IMR-90 (cell line): Measurements from ENCODE around the gene MICAL3. TPM values are rescaled to one million over a fixed set of nuclear protein-coding genes. Genes with fewer than 3 reads are reported as not detected.

Experiments
- ATAC-seq: fragments of 200-7000 bp; cut with Tn5 transposase; 2 replicates; pipeline ENCODE4 v1.9.1; 2020; ENCODE audit warnings: low read depth, mild to moderate bottlenecking, moderate library complexity
- BruUV-seq: library from RNA; stranded (reverse); fragments of 400-500 nt; replicated peaks from 2 replicates; lab custom pipeline; 2021; lab: Mats Ljungman, UMichigan
- CTCF ChIA-PET: fragments of 300-600 bp; formaldehyde crosslinking; extraction: SDS; loops from one replicate; lab custom pipeline; 2021; ENCODE audit warnings: antibody characterized with exemption; lab: Yijun Ruan, JAX
- POLR2A ChIA-PET: fragments of 300-600 bp; sonication (Branson Sonifier 250); formaldehyde crosslinking; loops from one replicate; lab custom pipeline; 2022; ENCODE audit warnings: antibody characterized with exemption; ENCODE audit not compliant: unreplicated experiment; lab: Charles Lee
- DNase-seq: peaks from one replicate; pipeline ENCODE4 v3.0.0; 2013
- H2AFZ ChIP-seq: replicated peaks from 2 replicates; pipeline ENCODE3; 2013; ENCODE audit warnings: low read length, mild to moderate bottlenecking; ENCODE audit not compliant: poor library complexity
- H2AK5ac ChIP-seq: 2 replicates; pipeline ENCODE4 v1.6.1; 2013; ENCODE audit warnings: low read depth, low read length, inconsistent platforms
- H2AK9ac ChIP-seq: replicated peaks from 2 replicates; pipeline ENCODE3; 2013; ENCODE audit warnings: mild to moderate bottlenecking, low read depth, low read length, moderate library complexity; ENCODE audit not compliant: poor library complexity
- H2BK120ac ChIP-seq: 2 replicates; pipeline ENCODE4 v1.6.1; 2013; ENCODE audit warnings: low read depth, low read length, inconsistent platforms
- H2BK15ac ChIP-seq: 3 replicates; pipeline ENCODE4 v1.6.1; 2013; ENCODE audit warnings: low read depth, low read length, inconsistent platforms
- H2BK20ac ChIP-seq: 2 replicates; pipeline ENCODE4 v1.6.1; 2013; ENCODE audit warnings: low read depth, mild to moderate bottlenecking, inconsistent platforms, low read length, moderate library complexity
- H2BK5ac ChIP-seq: 2 replicates; pipeline ENCODE4 v1.6.1; 2013; ENCODE audit warnings: mild to moderate bottlenecking, low read depth, low read length, inconsistent platforms; ENCODE audit not compliant: poor library complexity, severe bottlenecking
- H3K14ac ChIP-seq: replicated peaks from 2 replicates; pipeline ENCODE4 v1.6.1; 2013; ENCODE audit warnings: low read depth, low read length, inconsistent platforms
- H3K18ac ChIP-seq: 2 replicates; pipeline ENCODE4 v1.6.1; 2013; ENCODE audit warnings: low read depth, low read length, control low read depth
- H3K23ac ChIP-seq: 2 replicates; pipeline ENCODE4 v1.6.1; 2013; ENCODE audit warnings: low read depth, low read length, inconsistent platforms
- H3K27ac ChIP-seq: 2 replicates; pipeline ENCODE4 v1.5.1; 2013; ENCODE audit warnings: mild to moderate bottlenecking, control low read depth, low read length; ENCODE audit not compliant: insufficient read depth
- H3K27me3 ChIP-seq: 2 replicates; pipeline ENCODE4 v1.6.1; 2013; ENCODE audit warnings: low read length; ENCODE audit not compliant: control insufficient read depth, insufficient read depth
- H3K36me3 ChIP-seq: 2 replicates; pipeline ENCODE4 v1.6.1; 2013; ENCODE audit warnings: low read length, mixed read lengths; ENCODE audit not compliant: control insufficient read depth, insufficient read depth
- H3K4ac ChIP-seq: 2 replicates; pipeline ENCODE4 v1.6.1; 2013; ENCODE audit warnings: low read depth, low read length, inconsistent platforms
- H3K4me1 ChIP-seq: 2 replicates; pipeline ENCODE4 v1.6.1; 2013; ENCODE audit warnings: low read length, mixed read lengths; ENCODE audit not compliant: control insufficient read depth, insufficient read depth
- H3K4me2 ChIP-seq: 2 replicates; pipeline ENCODE4 v1.6.1; 2013; ENCODE audit warnings: low read depth, mild to moderate bottlenecking, control low read depth, low read length, moderate library complexity
- H3K4me3 ChIP-seq: 2 replicates; pipeline ENCODE4 v1.5.1; 2013; ENCODE audit warnings: low read depth, mild to moderate bottlenecking, control low read depth, low read length, moderate library complexity; ENCODE audit not compliant: insufficient read depth
- H3K56ac ChIP-seq: 2 replicates; pipeline ENCODE4 v1.6.1; 2013; ENCODE audit warnings: low read length, inconsistent platforms; ENCODE audit not compliant: insufficient read depth; ENCODE audit errors: extremely low read depth
- H3K79me1 ChIP-seq, 2 experiments: 2 replicates each; pipeline ENCODE4 v1.6.1; 2013; ENCODE audit warnings: low read length in 2 of 2, inconsistent platforms in 1 of 2, low read depth in 1 of 2
- H3K9ac ChIP-seq: 2 replicates; pipeline ENCODE4 v1.6.1; 2013; ENCODE audit warnings: low read depth, low read length, control low read depth
- H3K9me1 ChIP-seq: 2 replicates; pipeline ENCODE4 v1.6.1; 2013; ENCODE audit warnings: low read length, inconsistent platforms; ENCODE audit not compliant: insufficient read depth
- H3K9me3 ChIP-seq: 2 replicates; pipeline ENCODE4 v1.6.1; 2013; ENCODE audit warnings: low read length; ENCODE audit not compliant: control insufficient read depth, insufficient read depth
- H4K20me1 ChIP-seq: 2 replicates; pipeline ENCODE4 v1.6.1; 2013; ENCODE audit warnings: low read length, inconsistent platforms; ENCODE audit not compliant: insufficient read depth
- H4K5ac ChIP-seq: 2 replicates; pipeline ENCODE4 v1.6.1; 2013; ENCODE audit warnings: mild to moderate bottlenecking, low read depth, low read length, control low read depth
- H4K8ac ChIP-seq, 2 experiments: 2 replicates each; pipeline ENCODE4 v1.6.1; 2013; ENCODE audit warnings: low read depth in 2 of 2, low read length in 2 of 2, control low read depth in 1 of 2, inconsistent platforms in 1 of 2
- H4K91ac ChIP-seq: 2 replicates; pipeline ENCODE4 v1.6.1; 2013; ENCODE audit warnings: low read depth, low read length, inconsistent platforms; ENCODE audit not compliant: insufficient read depth
- BHLHE40 ChIP-seq: fragments of 150-350 bp; IDR thresholded peaks from 2 replicates; pipeline ENCODE4 v1.6.1; 2016; ENCODE audit warnings: mild to moderate bottlenecking, low read depth, low read length
- CEBPB ChIP-seq: IDR thresholded peaks from 2 replicates; pipeline ENCODE4 v1.6.1; 2012; ENCODE audit warnings: low read depth, low read length, improper control_type of control experiment
- CHD1 ChIP-seq: IDR thresholded peaks from 2 replicates; pipeline ENCODE4 v1.6.1; 2012; ENCODE audit warnings: low read depth, low read length, improper control_type of control experiment
- FOS ChIP-seq: fragments of 150-350 bp; IDR thresholded peaks from 2 replicates; pipeline ENCODE4 v1.6.1; 2016; ENCODE audit warnings: low read depth, low read length
- MAFK ChIP-seq: IDR thresholded peaks from 2 replicates; pipeline ENCODE4 v1.6.1; 2012; ENCODE audit warnings: low read depth, low read length, improper control_type of control experiment
- MAZ ChIP-seq: IDR thresholded peaks from 2 replicates; pipeline ENCODE4 v1.6.1; 2012; ENCODE audit warnings: low read depth, mild to moderate bottlenecking, low read length, improper control_type of control experiment, moderate library complexity, borderline replicate concordance
- MXI1 ChIP-seq: IDR thresholded peaks from 2 replicates; pipeline ENCODE4 v1.6.1; 2012; ENCODE audit warnings: low read depth, mild to moderate bottlenecking, low read length, moderate library complexity, borderline replicate concordance
- POLR2A ChIP-seq: IDR thresholded peaks from 2 replicates; pipeline ENCODE4 v1.6.1; 2012; ENCODE audit warnings: mild to moderate bottlenecking, low read depth, low read length
- RAD21 ChIP-seq: IDR thresholded peaks from 2 replicates; pipeline ENCODE4 v1.6.1; 2012; ENCODE audit warnings: low read length, improper control_type of control experiment
- RCOR1 ChIP-seq: IDR thresholded peaks from 2 replicates; pipeline ENCODE4 v1.6.1; 2012; ENCODE audit warnings: mild to moderate bottlenecking, low read length, improper control_type of control experiment; ENCODE audit not compliant: insufficient replicate concordance
- RFX5 ChIP-seq: IDR thresholded peaks from 2 replicates; pipeline ENCODE4 v1.8.0; 2012; ENCODE audit warnings: low read depth, mild to moderate bottlenecking, low read length, moderate library complexity
- SMC3 ChIP-seq: fragments of 150-350 bp; IDR thresholded peaks from 2 replicates; pipeline ENCODE4 v1.6.1; 2016; ENCODE audit warnings: low read depth, mild to moderate bottlenecking, antibody characterized with exemption, low read length, moderate library complexity
- WGBS, 2 experiments: methylation state at CpG; one replicate each; pipeline versions ENCODE4 v1.1.5 to v1.1.7; 2013; ENCODE audit warnings: missing lambda C conversion rate in 2 of 2; ENCODE audit not compliant: insufficient read length in 1 of 2; ENCODE audit errors: extremely low coverage in 2 of 2; 5-methylcytosine and 5-hydroxymethylcytosine counted together
- dilution Hi-C: fragments of 300-500 bp; cut with HindIII; formaldehyde crosslinking; loops from one replicate; pipeline ENCODE4 v1.14.3; 2018; ENCODE audit warnings: low sequenced_read_pairs; ENCODE audit not compliant: unreplicated experiment
- in situ Hi-C: fragments of 300-500 bp; cut with MboI; formaldehyde crosslinking; loops from 3 replicates; pipeline ENCODE4 v1.14.3; 2019; ENCODE audit warnings: low sequenced_read_pairs, inconsistent platforms, mixed read lengths
- intact Hi-C: fragments of 100-400 bp; cut with micrococcal nuclease; formaldehyde crosslinking; loops from 2 replicates; pipeline ENCODE4 v1.10.0; 2022
- polyA plus RNA-seq, 3 experiments: library from polyadenylated mRNA; depleted of rRNA; stranded (reverse); fragments of >200 nt; gene quantifications; 2 replicates each; pipeline ENCODE4 v1.2.3, GENCODE V29; 2012; ENCODE audit warnings: low replicate concordance in 1 of 3
- total RNA-seq: library from RNA; depleted of rRNA; stranded (reverse); fragments of >200 nt; gene quantifications from 2 replicates; pipeline ENCODE4 v1.2.3, GENCODE V29; 2012
- TF ChIP-seq, protein P1 (sequence below): fragments of 150-350 bp; IDR thresholded peaks from 2 replicates; pipeline ENCODE4 v1.6.1; 2016; ENCODE audit warnings: low read depth, mild to moderate bottlenecking, low read length, moderate library complexity, borderline replicate concordance
- TF ChIP-seq, protein P2 (sequence below): conservative IDR thresholded peaks from 2 replicates; pipeline ENCODE4 v1.5.1; 2012; ENCODE audit warnings: mild to moderate bottlenecking, low read depth, low read length, improper control_type of control experiment
- TF ChIP-seq, protein P3 (sequence below): fragments of 150-350 bp; IDR thresholded peaks from 2 replicates; pipeline ENCODE4 v1.6.1; 2017; ENCODE audit warnings: mild to moderate bottlenecking, antibody characterized with exemption, low read length, low read depth

MICAL3 gene
- total and polyA plus RNA-seq, 2 of the 4 experiments (the other 2 are of a cell fraction): 17.6 to 26.8 TPM

DNA sequence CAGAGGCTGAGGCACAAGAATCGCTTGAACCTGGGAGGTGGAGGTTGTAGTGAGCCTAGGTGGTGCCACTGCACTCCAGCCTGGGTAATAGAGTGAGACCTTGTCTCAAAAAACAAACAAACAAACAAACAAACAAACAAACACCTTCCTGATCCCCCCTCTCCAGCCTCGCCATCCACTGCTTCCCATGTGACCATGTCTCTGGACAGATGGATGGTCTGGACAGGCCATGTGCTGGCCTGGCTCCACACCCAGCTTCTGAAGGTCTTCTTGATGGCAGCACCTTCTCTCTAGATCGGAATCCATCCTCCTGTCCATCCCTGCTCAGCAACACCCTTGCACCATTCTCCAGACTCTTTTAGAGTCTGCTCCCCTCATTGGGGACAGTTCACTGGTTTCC lies 42.8 kb upstream of the MICAL3 start:
- H3K14ac ChIP-seq: 0 out of 2 replicates have a peak overlapping the region, but pooled peaks have one; percentile 7
- H2AK9ac ChIP-seq: peak overlapping the region; percentile 60
- no peak overlapping the region for H2AFZ ChIP-seq
- no CpG with 5 or more reads among the region's 3 CpGs for WGBS, 2 experiments
- ChIA-PET POLR2A (no interaction called here), CTCF (no interaction called here)
- H3K27ac ChIP-seq: no peak overlapping the region
- no peak overlapping the region for H3K4me2 ChIP-seq
- no peak for ATAC-seq
- BruUV-seq: no TSS peak
- no peak overlapping the region for H4K5ac ChIP-seq
- H3K27me3 ChIP-seq: no peaks in the 10 kb centered on the region
- H4K8ac ChIP-seq: peak overlapping the region in 1 of 2 experiments; percentile 94; a peak in 1 of 4 replicates
- peak overlapping the region; percentile 87; the same call in 1 of the 2 replicates for H4K91ac ChIP-seq
- no peaks in the 10 kb centered on the region for H4K20me1 ChIP-seq
- H3K79me1 ChIP-seq: no peaks in the 10 kb centered on the region
- 0 out of 2 replicates have a peak overlapping the region, but pooled peaks have one; percentile 43 for H3K23ac ChIP-seq
- no peak for DNase-seq
- H3K56ac ChIP-seq: no peak overlapping the region
- intact Hi-C loops: no loop called here
- peak overlapping the region; percentile 59 for H2AK5ac ChIP-seq
- in situ Hi-C loops: loop anchor here (5.0 to 25.0 kb wide), 3 partner anchors 75 to 505 kb away; partner anchors contain the start of gene SLC25A18
- H3K9me1 ChIP-seq: peaks cover 6% of the 10 kb centered on the region; the same call in 1 of the 2 replicates
- peak overlapping the region; percentile 17; the same call in 2 of the 3 replicates for H2BK15ac ChIP-seq
- peak overlapping the region; percentile 69 for H2BK120ac ChIP-seq
- H3K36me3 ChIP-seq: no peaks in the 10 kb centered on the region
- H3K4me3 ChIP-seq: no peak overlapping the region
- H3K18ac ChIP-seq: no peak overlapping the region
- TF ChIP-seq MXI1 (no peak), CEBPB (no peak), POLR2A (no peak), MAZ (no peak), BHLHE40 (no peak), RAD21 (no peak), SMC3 (no peak), RFX5 (no peak), MAFK (no peak), RCOR1 (no peak), CHD1 (no peak), FOS (no peak)
- TF ChIP-seq, protein P1, sequence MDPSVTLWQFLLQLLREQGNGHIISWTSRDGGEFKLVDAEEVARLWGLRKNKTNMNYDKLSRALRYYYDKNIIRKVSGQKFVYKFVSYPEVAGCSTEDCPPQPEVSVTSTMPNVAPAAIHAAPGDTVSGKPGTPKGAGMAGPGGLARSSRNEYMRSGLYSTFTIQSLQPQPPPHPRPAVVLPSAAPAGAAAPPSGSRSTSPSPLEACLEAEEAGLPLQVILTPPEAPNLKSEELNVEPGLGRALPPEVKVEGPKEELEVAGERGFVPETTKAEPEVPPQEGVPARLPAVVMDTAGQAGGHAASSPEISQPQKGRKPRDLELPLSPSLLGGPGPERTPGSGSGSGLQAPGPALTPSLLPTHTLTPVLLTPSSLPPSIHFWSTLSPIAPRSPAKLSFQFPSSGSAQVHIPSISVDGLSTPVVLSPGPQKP: no peak
- TF ChIP-seq, protein P2, sequence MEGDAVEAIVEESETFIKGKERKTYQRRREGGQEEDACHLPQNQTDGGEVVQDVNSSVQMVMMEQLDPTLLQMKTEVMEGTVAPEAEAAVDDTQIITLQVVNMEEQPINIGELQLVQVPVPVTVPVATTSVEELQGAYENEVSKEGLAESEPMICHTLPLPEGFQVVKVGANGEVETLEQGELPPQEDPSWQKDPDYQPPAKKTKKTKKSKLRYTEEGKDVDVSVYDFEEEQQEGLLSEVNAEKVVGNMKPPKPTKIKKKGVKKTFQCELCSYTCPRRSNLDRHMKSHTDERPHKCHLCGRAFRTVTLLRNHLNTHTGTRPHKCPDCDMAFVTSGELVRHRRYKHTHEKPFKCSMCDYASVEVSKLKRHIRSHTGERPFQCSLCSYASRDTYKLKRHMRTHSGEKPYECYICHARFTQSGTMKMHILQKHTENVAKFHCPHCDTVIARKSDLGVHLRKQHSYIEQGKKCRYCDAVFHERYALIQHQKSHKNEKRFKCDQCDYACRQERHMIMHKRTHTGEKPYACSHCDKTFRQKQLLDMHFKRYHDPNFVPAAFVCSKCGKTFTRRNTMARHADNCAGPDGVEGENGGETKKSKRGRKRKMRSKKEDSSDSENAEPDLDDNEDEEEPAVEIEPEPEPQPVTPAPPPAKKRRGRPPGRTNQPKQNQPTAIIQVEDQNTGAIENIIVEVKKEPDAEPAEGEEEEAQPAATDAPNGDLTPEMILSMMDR: no peak
- TF ChIP-seq, protein P3, sequence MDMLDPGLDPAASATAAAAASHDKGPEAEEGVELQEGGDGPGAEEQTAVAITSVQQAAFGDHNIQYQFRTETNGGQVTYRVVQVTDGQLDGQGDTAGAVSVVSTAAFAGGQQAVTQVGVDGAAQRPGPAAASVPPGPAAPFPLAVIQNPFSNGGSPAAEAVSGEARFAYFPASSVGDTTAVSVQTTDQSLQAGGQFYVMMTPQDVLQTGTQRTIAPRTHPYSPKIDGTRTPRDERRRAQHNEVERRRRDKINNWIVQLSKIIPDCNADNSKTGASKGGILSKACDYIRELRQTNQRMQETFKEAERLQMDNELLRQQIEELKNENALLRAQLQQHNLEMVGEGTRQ: no peak
- no peaks in the 10 kb centered on the region for H3K9me3 ChIP-seq
- no peak overlapping the region for H3K9ac ChIP-seq
- dilution Hi-C loops: no loop called here
- peak overlapping the region; percentile 38 for H3K4ac ChIP-seq
- H2BK20ac ChIP-seq: 0 out of 2 replicates have a peak overlapping the region, but pooled peaks have one; percentile 9
- H3K4me1 ChIP-seq: peaks cover 4% of the 10 kb centered on the region
- H2BK5ac ChIP-seq: no peak overlapping the region
